Neuronal stem cell (in vitro differentiated cells): Measurements from ENCODE around the gene AKAP6.

ENCODE experiments used
- DNase-seq: peaks from one replicate; pipeline ENCODE4 v3.0.0-alpha.2; 2013; ENCODE audit warnings: low spot score
- H2AFZ ChIP-seq: one replicate; pipeline ENCODE4 v1.6.1; 2013; ENCODE audit warnings: mild to moderate bottlenecking, low read length, inconsistent platforms
- H2AK5ac ChIP-seq: 2 replicates; pipeline ENCODE4 v1.6.1; 2013; ENCODE audit warnings: low read depth, mild to moderate bottlenecking, inconsistent platforms, low read length, moderate library complexity, mixed read lengths
- H2BK120ac ChIP-seq: 2 replicates; pipeline ENCODE4 v1.6.1; 2013; ENCODE audit warnings: low read depth, mild to moderate bottlenecking, inconsistent platforms, low read length, moderate library complexity, mixed read lengths
- H2BK12ac ChIP-seq: one replicate; pipeline ENCODE4 v1.6.1; 2013; ENCODE audit warnings: low read length, inconsistent platforms
- H2BK15ac ChIP-seq: 2 replicates; pipeline ENCODE4 v1.6.1; 2013; ENCODE audit warnings: mild to moderate bottlenecking, low read length, inconsistent platforms, mixed read lengths
- H2BK5ac ChIP-seq: one replicate; pipeline ENCODE4 v1.6.1; 2013; ENCODE audit warnings: inconsistent platforms, mild to moderate bottlenecking, low read length, moderate library complexity
- H3K14ac ChIP-seq: one replicate; pipeline ENCODE4 v1.6.1; 2013; ENCODE audit warnings: low read length, inconsistent platforms
- H3K18ac ChIP-seq: 2 replicates; pipeline ENCODE4 v1.6.1; 2013; ENCODE audit warnings: low read length, inconsistent platforms
- H3K23ac ChIP-seq: 2 replicates; pipeline ENCODE4 v1.6.1; 2013; ENCODE audit warnings: low read depth, mild to moderate bottlenecking, mixed read lengths, low read length, inconsistent platforms; ENCODE audit not compliant: poor library complexity
- H3K27ac ChIP-seq: replicated peaks from 3 replicates; pipeline ENCODE4 v1.5.1; 2013; ENCODE audit warnings: low read length, inconsistent platforms
- H3K27me3 ChIP-seq, 3 experiments: 2 replicates each; pipeline ENCODE4 v1.6.1; 2013; ENCODE audit warnings: low read length in 3 of 3, mild to moderate bottlenecking in 2 of 3, inconsistent platforms in 1 of 3, low read depth in 1 of 3, mixed read lengths in 1 of 3, moderate library complexity in 1 of 3; ENCODE audit not compliant: control insufficient read depth in 3 of 3, insufficient read depth in 3 of 3
- H3K36me3 ChIP-seq, 2 donors: replicated peaks in 1 of 2; 2 replicates each; pipeline ENCODE4 v1.6.1; 2013; ENCODE audit warnings: low read length in 2 of 2; ENCODE audit not compliant: control insufficient read depth in 2 of 2, insufficient read depth in 2 of 2
- H3K4ac ChIP-seq: 2 replicates; pipeline ENCODE4 v1.6.1; 2013; ENCODE audit warnings: inconsistent platforms, mild to moderate bottlenecking, low read length, moderate library complexity
- H3K4me1 ChIP-seq, 2 donors: 1 replicate in 1 of 2; 2 replicates in 1 of 2; pipeline ENCODE4 v1.6.1; 2013; ENCODE audit warnings: low read length in 2 of 2, low read depth in 1 of 2; ENCODE audit not compliant: control insufficient read depth in 2 of 2, insufficient read depth in 1 of 2
- H3K4me2 ChIP-seq: one replicate; pipeline ENCODE4 v1.6.1; 2013; ENCODE audit warnings: mild to moderate bottlenecking, low read length, inconsistent platforms; ENCODE audit not compliant: insufficient read depth, poor library complexity, severe bottlenecking
- H3K4me3 ChIP-seq, 2 donors: 2 replicates each; pipeline ENCODE4 v1.5.1; 2013; ENCODE audit warnings: low read length in 2 of 2, mild to moderate bottlenecking in 2 of 2, inconsistent platforms in 1 of 2, moderate library complexity in 1 of 2
- H3K79me1 ChIP-seq: one replicate; pipeline ENCODE4 v1.6.1; 2013; ENCODE audit warnings: low read depth, mild to moderate bottlenecking, inconsistent platforms, low read length, moderate library complexity
- H3K9ac ChIP-seq: one replicate; pipeline ENCODE4 v1.6.1; 2013; ENCODE audit warnings: mild to moderate bottlenecking, low read depth, low read length, inconsistent platforms; ENCODE audit not compliant: poor library complexity
- H3K9me3 ChIP-seq, 2 donors: replicated peaks in 1 of 2; 2 replicates each; pipeline versions ENCODE3 to v1.6.1; 2013; ENCODE audit warnings: low read length in 2 of 2, mild to moderate bottlenecking in 2 of 2, inconsistent platforms in 1 of 2, low read depth in 1 of 2, mixed read lengths in 1 of 2, moderate library complexity in 1 of 2; ENCODE audit not compliant: control insufficient read depth in 2 of 2, insufficient read depth in 1 of 2
- H4K8ac ChIP-seq: one replicate; pipeline ENCODE4 v1.6.1; 2013; ENCODE audit warnings: low read depth, mild to moderate bottlenecking, inconsistent platforms, low read length, moderate library complexity
- H4K91ac ChIP-seq: one replicate; pipeline ENCODE4 v1.6.1; 2013; ENCODE audit warnings: low read length, low read depth, mild to moderate bottlenecking, inconsistent platforms; ENCODE audit not compliant: poor library complexity
- WGBS, 2 donors: extraction: QIAGEN DNeasy Blood & Tissue Kit; methylation state at CpG; one replicate each; pipeline ENCODE4 v1.1.7; 2013; ENCODE audit warnings: missing lambda C conversion rate in 2 of 2, mixed read lengths in 1 of 2; ENCODE audit not compliant: insufficient read length in 2 of 2, insufficient replicate concordance in 1 of 2; ENCODE audit errors: extremely low coverage in 2 of 2; 5-methylcytosine and 5-hydroxymethylcytosine counted together

AKAP6 gene

GRCh38 chr14:32620303-32620702 is 291.2 kb downstream of the AKAP6 start:
- Histone ChIP-seq H3K18ac (no peak overlapping the region), H3K4me2 (no peak overlapping the region), H2BK15ac (no peak overlapping the region), H3K36me3 (no peaks in the 10 kb centered on the region), H2BK5ac (no peak overlapping the region), H3K79me1 (no peaks in the 10 kb centered on the region), H2BK12ac (no peak overlapping the region), H3K4ac (no peak overlapping the region), H4K8ac (no peak overlapping the region), H3K9me3 (no peaks in the 10 kb centered on the region), H2BK120ac (no peak overlapping the region), H3K4me3 (no peak overlapping the region), H2AFZ (no peak overlapping the region), H4K91ac (no peak overlapping the region), H3K9ac (no peak overlapping the region), H3K27ac (no peak overlapping the region), H3K4me1 (peaks cover 0 to 2% of the 10 kb centered on the region in 2 donors), H3K27me3 (no peaks in the 10 kb centered on the region), H3K23ac (no peak overlapping the region), H2AK5ac (no peak overlapping the region), H3K14ac (no peak overlapping the region)
- no CpG with 5 or more reads among the region's 2 CpGs for WGBS, 2 donors
- no peak for DNase-seq

- DNase-seq, result no peak
- no CpG with 5 or more reads among the region's 1 CpG for WGBS, 2 donors
- no peaks in the 10 kb centered on the region for H3K36me3 ChIP-seq
Measured at GRCh38 chr14:32620724-32621123, 291.6 kb downstream of the AKAP6 start.

GRCh38 chr14:32621585-32621984 is 292.5 kb downstream of the AKAP6 start:
- no peak overlapping the region for H2AFZ ChIP-seq
- no peak overlapping the region for H3K9ac ChIP-seq
- H3K4me3 ChIP-seq, result no peak overlapping the region
- peaks cover 0 to 2% of the 10 kb centered on the region in 2 donors for H3K9me3 ChIP-seq
- H3K27me3 ChIP-seq, result no peaks in the 10 kb centered on the region
- no peak overlapping the region for H4K8ac ChIP-seq
- H2BK120ac ChIP-seq, result no peak overlapping the region
- no peak overlapping the region for H2BK15ac ChIP-seq
- H4K91ac ChIP-seq, result no peak overlapping the region
- no peak overlapping the region for H2AK5ac ChIP-seq
- H3K36me3 ChIP-seq, result no peaks in the 10 kb centered on the region
- no peaks in the 10 kb centered on the region for H3K79me1 ChIP-seq
- no peak for DNase-seq
- H3K18ac ChIP-seq, result no peak overlapping the region
- H3K4me1 ChIP-seq, result peaks cover 0 to 2% of the 10 kb centered on the region in 2 donors
- no peak overlapping the region for H3K27ac ChIP-seq
- no peak overlapping the region for H3K4me2 ChIP-seq
- no peak overlapping the region for H2BK5ac ChIP-seq
- WGBS, 2 donors, result no CpG with 5 or more reads among the region's 1 CpG
- no peak overlapping the region for H3K23ac ChIP-seq
- no peak overlapping the region for H3K4ac ChIP-seq
- no peak overlapping the region for H3K14ac ChIP-seq
- no peak overlapping the region for H2BK12ac ChIP-seq

More at GRCh38 chr14:32620724-32621123, 291.6 kb downstream of the AKAP6 start:
- H3K4me3 ChIP-seq, result no peak overlapping the region
- no peak overlapping the region for H3K23ac ChIP-seq
- no peak overlapping the region for H4K8ac ChIP-seq
- H2BK15ac ChIP-seq, result no peak overlapping the region
- H3K4me1 ChIP-seq, result peaks cover 0 to 2% of the 10 kb centered on the region in 2 donors
- H2BK12ac ChIP-seq, result no peak overlapping the region
- H2AFZ ChIP-seq, result no peak overlapping the region
- H3K9ac ChIP-seq, result no peak overlapping the region
- no peak overlapping the region for H3K14ac ChIP-seq
- H4K91ac ChIP-seq, result no peak overlapping the region
- H3K9me3 ChIP-seq, result no peaks in the 10 kb centered on the region
- no peak overlapping the region for H3K18ac ChIP-seq
- H3K27ac ChIP-seq, result no peak overlapping the region
- no peak overlapping the region for H2BK120ac ChIP-seq
- no peak overlapping the region for H3K4me2 ChIP-seq
- H2AK5ac ChIP-seq, result no peak overlapping the region
- no peak overlapping the region for H2BK5ac ChIP-seq
- no peak overlapping the region for H3K4ac ChIP-seq
- no peaks in the 10 kb centered on the region for H3K27me3 ChIP-seq
- no peaks in the 10 kb centered on the region for H3K79me1 ChIP-seq

- Histone ChIP-seq H3K9me3 (peaks cover 0 to 2% of the 10 kb centered on the region in 2 donors), H4K8ac (no peak overlapping the region), H2BK12ac (no peak overlapping the region), H3K27ac (no peak overlapping the region), H3K23ac (no peak overlapping the region), H3K14ac (no peak overlapping the region), H3K4ac (no peak overlapping the region), H3K4me3 (no peak overlapping the region), H3K9ac (no peak overlapping the region), H3K27me3 (no peaks in the 10 kb centered on the region), H2BK5ac (no peak overlapping the region), H2BK15ac (no peak overlapping the region), H3K4me1 (peaks cover under 1 to 6% of the 10 kb centered on the region in 2 donors), H3K4me2 (no peak overlapping the region), H3K36me3 (no peaks in the 10 kb centered on the region), H2AFZ (no peak overlapping the region), H4K91ac (no peak overlapping the region), H3K18ac (no peak overlapping the region), H2BK120ac (no peak overlapping the region), H2AK5ac (no peak overlapping the region), H3K79me1 (no peaks in the 10 kb centered on the region)
- no CpG with 5 or more reads among the region's 3 CpGs for WGBS, 2 donors
- DNase-seq, result no peak
Measured at GRCh38 chr14:32622742-32623141, 293.6 kb downstream of the AKAP6 start.
